ENCODE measurements around the gene FAM180A.

- no peak for TF ChIP-seq CTCF (IDR thresholded peaks at IDR 0.05; ENCODE audit: low read depth, low read length, missing input control)
- TF ChIP-seq RAD21 (IDR thresholded peaks at IDR 0.05) = no peak
- no peak for TF ChIP-seq ZBTB33 (IDR thresholded peaks at IDR 0.05)
- TF ChIP-seq JUND (IDR thresholded peaks at IDR 0.05) = peak in 1 of 2 donors; percentile 13
- no peak for TF ChIP-seq REST (IDR thresholded peaks at IDR 0.05)
- TF ChIP-seq TAF1 (conservative IDR thresholded peaks at IDR 0.05) = no peak
- no peak for TF ChIP-seq YY1 (IDR thresholded peaks at IDR 0.05)
- TF ChIP-seq RXRA (IDR thresholded peaks at IDR 0.05) = peak in 1 of 2 donors; percentile 36
- TF ChIP-seq GABPA (IDR thresholded peaks at IDR 0.05 in 1 of 2, conservative IDR thresholded peaks at IDR 0.05 in 1 of 2) = peak; percentile 48 to 67
- TF ChIP-seq FOXA2 (IDR thresholded peaks at IDR 0.05) = no peak
- no peak for TF ChIP-seq MAX (IDR thresholded peaks at IDR 0.05)
- TF ChIP-seq SP1 (IDR thresholded peaks at IDR 0.05) = no peak
- no peak for TF ChIP-seq HNF4G (IDR thresholded peaks at IDR 0.05)
These were observed 2.8 kb downstream of the FAM180A start for GRCh38 chr7:135745703-135746312.

Data from liver (tissue), 3 donors.